DND-41 (cell line): ENCODE results near the gene FEM1C.

Experiments
- EZH2 ChIP-seq: IDR thresholded peaks from 3 replicates; pipeline ENCODE4 v1.6.1; 2012; ENCODE audit warnings: borderline replicate concordance, low read depth, mild to moderate bottlenecking, moderate library complexity, low read length, inconsistent platforms; ENCODE audit not compliant: severe bottlenecking
- TF ChIP-seq, protein P1 (sequence below): IDR thresholded peaks from 2 replicates; pipeline ENCODE4 v1.5.1; 2012; ENCODE audit warnings: borderline replicate concordance, low read length, moderate library complexity, mild to moderate bottlenecking; ENCODE audit not compliant: poor library complexity, severe bottlenecking; ENCODE audit errors: extremely low read depth

DNA sequence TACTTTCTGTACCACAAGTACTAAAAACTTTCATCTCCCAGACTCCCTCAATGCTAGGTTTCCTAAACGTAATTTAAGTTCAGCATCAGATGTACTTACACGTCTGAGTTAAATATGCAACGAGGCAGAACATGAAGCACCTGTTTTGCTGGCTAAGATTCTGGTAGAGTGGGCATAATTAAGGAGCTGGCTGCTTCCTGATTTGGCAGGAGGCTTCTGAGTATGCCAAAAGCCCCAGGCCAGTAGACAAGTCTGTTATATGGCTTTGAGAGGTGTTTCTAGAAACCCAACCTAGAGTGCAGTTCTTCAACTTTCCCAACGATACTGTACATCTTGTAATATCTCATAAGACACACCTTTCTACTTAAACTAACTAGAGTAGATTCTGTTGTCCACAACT, 44.1 kb upstream of the FEM1C start:
- TF ChIP-seq, protein P1, sequence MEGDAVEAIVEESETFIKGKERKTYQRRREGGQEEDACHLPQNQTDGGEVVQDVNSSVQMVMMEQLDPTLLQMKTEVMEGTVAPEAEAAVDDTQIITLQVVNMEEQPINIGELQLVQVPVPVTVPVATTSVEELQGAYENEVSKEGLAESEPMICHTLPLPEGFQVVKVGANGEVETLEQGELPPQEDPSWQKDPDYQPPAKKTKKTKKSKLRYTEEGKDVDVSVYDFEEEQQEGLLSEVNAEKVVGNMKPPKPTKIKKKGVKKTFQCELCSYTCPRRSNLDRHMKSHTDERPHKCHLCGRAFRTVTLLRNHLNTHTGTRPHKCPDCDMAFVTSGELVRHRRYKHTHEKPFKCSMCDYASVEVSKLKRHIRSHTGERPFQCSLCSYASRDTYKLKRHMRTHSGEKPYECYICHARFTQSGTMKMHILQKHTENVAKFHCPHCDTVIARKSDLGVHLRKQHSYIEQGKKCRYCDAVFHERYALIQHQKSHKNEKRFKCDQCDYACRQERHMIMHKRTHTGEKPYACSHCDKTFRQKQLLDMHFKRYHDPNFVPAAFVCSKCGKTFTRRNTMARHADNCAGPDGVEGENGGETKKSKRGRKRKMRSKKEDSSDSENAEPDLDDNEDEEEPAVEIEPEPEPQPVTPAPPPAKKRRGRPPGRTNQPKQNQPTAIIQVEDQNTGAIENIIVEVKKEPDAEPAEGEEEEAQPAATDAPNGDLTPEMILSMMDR: no peak
- no peak for TF ChIP-seq EZH2
